ENCODE results near the gene RAI1.

RAI1 gene

DNA sequence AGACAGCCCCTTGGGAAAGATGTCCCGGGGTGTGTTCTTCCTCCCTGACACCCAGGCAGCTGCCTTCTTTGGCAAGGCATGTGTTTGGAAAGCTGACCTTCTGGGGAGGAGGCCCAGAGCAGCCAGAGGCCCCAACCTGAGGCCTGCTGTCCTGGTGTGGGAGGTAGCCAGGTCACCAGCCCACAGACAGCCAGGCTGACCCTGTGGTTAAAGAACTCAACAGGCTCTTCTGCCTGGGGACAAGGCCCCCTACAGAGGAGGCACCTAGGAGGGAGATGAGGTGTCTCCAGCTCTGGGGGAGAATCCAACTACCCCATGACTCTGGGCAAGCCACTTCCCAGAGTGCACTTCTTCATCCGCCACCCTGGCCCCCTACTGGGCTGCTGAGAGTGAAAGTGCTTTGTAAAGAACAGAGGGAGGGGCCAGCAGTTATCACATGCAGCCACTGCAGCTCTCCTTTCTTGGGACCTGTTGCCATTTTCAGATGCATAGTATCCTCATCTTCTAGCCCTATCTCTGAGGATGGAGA, 168.7 kb downstream of the RAI1 start:
- no peak for DNase-seq

DNA sequence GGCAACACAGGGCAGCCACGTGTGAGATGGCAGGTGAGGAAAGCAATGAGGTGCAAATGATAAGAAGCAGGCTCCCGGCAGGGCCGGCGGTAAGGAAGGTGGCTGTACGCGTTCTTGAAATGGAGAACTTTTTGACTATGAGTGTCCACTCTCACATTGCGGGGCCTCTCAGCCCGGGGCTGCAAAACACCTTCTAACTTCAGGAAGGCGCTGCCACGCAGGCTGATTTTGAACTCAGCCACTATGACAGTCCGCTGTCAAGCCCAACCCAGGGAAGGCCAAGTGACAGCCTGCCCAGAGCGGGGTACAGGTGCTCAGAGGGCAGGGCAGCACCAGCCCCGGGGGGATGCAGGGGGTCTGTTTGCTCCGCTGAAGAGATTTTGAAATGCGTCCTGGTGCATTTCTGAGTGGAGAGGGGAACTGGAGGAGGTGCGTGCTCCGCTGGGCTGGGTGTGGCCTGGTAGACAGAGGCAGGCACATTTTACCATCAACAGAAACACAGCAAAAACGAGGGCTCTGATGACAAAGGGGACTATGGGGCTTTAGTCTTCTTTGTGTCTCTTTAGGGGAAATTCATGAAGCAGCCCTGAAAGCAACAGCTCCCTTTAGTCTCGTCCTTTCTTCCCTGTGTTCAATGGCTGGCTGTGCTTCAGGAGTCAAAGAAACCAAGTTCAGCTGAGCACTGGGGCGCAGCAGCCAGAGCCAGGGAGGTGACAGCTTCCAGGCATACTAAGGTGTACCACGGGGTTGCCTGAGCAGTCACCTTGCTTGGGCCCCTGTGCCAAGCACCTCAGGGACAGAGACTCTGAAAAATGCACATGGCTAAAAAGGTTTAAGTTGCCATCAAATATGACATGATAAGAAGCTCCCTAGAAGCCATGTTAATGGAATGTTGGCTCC, 170.1 kb downstream of the RAI1 start:
- no peak for DNase-seq

DNA sequence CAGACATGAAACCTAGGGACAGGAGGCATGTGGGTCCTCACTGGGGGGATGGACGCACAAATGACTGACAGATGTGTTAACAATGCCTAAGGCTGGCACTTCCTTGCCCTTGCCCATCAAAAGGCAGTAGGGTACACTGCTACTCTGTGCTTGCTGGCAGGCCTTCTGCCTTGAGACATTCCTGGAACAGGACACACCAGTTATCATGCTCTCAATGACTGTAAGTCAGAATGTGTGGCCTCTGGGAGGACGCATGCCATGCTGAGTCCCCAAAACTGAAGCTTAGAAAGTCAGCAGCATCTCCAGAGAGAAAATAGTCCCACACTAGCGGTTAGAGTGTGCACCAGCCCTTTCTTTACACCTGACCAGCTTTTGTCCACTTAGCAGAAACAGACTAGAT, 171.7 kb downstream of the RAI1 start:
- DNase-seq = no peak

DNA sequence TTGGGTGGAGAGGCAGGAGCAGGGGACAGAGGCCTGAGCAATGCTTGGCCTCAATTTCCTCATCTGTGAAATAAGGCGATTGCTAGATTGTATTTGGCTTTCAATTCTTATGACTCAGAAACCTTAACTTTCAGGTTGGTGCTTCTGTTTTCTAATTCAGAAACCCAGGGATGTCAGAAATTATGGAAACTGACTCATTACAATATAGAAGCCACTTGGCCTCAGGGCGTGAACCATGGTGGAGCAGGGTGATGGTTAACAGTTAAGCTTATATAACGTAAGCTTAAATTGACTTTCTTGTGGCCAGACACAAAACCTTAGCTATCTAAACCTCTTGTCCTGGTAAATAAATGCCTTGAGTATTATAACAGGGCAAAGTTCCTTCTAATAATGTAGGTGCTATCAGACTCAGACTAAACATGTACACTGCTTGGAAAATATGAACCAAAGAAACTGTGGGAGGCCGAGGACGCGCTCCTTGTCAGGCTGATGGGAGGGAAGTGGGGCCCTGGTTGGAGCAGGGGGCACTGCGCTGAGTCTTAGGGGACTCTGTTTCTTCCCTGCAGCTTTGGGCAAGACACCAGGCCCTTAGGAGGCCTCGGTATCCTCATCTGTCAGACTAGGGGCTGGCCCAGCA, 172.7 kb downstream of the RAI1 start:
- no peak for DNase-seq

DNA sequence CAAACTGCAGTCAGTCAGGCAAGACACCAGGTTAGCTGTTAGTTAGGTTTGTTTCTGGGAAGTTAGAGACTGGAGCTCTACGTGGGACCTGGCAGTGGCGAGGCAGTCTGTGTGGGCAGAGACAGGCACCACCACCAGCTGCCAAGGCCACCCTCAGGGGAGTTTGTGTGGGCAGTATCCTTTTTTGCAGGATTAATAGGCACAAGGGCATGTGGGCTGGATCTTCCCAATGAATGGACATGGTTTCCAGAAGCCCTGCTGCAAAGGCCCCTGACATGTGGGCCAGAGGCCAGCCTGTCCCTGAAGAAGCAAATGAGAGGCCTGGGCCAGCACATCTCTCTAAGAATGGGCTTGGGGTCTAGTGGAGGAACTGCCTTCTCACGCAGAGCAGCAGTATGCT, 174.7 kb downstream of the RAI1 start:
- DNase-seq = no peak

DNA sequence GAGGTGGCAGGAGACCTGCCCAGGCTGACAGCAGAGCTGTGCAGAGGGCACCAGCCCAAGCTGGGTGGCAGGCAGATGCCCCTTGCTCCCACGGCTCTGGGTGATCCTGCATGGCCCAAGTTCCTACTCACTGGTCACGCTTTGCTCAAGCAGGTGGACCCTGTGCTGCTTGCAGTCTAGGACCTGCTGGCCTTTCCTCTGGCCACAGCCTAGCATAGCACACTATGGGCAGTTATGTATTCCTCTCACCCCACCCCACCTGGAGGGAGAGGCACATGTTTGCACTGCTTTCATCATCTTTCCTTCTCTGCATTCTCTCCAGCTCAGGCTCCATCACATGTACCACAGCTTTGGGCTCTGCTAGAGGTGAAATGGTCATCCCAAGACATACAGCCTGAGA, 175.1 kb downstream of the RAI1 start:
- DNase-seq = no peak

DNA sequence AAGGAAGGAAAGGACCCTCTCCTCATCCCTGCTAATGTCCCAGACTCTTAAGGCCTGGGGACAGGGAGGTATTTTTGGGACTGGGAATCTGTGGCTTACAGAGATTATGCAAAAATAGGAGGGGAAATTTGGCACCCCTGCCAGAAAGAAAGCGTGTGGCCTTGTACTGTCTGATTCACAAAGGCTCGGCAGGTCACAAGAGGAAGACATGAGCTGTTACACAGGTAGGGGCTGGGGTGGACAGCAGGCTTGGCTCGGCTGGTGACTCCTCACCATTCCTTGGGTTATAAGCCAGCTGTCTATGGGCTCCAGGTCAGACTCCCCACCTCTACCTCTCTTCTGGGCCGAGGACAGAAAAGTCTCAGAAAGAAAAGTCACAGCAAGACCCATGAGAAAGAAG, 176.2 kb downstream of the RAI1 start:
- no peak for DNase-seq

DNA sequence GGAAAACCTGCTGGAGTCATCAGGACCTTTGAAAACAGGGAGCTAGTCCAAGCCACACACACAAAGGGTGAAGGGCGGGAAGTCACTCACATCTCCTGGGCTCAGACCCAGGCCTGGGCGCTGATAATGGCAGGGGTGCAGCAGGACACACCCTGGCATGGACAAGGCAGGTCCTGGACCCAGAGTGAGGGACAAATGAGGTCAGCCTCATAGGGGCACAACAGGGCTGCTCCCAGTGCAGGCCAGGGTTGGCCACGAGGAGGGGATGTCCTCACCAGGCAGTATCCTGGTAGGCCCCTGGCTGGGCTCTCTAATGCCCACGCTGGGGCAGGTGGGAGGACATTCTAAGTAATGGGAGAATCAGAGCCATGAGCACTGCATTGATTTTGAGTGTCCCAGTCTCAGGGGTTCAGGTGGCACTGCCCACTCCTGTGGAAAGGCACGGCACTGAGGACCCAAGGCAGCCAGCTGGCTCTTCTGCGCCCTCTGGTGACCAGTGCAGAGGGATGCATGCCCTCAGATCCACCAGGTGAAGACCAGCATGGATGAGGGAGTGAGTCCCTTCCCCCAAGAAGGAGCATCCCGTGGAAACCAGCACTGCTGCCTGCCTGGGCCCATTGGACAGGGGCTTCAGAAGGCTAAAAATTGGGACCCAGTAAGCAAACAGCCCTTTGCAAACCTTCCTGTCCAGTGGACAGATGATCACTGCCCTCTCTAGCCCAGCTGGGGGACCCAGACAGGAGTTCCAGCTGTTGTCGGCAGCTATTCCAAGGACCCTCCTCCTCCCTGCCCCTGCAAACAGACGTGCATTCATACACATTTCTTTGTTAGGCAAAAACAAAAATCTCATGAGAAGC, 178.9 kb downstream of the RAI1 start:
- no peak for DNase-seq

DNA sequence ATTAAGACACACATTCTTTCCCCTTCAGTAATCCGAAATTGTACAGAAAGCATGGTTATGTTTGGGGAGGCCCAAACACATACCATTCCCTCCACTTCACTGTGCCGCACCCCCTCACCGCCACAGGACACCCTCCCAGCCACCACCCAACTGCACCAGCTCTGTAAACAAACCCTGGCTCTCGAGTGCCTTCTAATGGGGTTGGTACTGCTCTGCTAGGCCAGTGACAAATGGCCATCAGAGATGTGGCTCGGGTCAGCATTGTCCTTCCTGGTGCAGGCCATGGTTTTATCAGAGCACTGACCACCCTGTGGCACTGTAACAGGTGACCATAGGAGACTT, 179.5 kb downstream of the RAI1 start:
- DNase-seq = no peak

Data from KG1 (cell line).